Chondrocyte (in vitro differentiated cells): ENCODE data around the gene MIEN1. TPM values are rescaled to one million over a fixed set of nuclear protein-coding genes. Genes with fewer than 3 reads are reported as not detected.

Experiments used
- DNase-seq: peaks from one replicate; pipeline ENCODE4 v3.0.0; 2021; ENCODE audit warnings: mixed read lengths, low spot score
- H3K27ac Mint-ChIP-seq: one replicate; pipeline ENCODE4 v1.8.0; 2021; ENCODE audit warnings: mild to moderate bottlenecking, moderate library complexity, mixed read lengths; ENCODE audit not compliant: unreplicated experiment
- H3K27me3 Mint-ChIP-seq: 2 replicates; pipeline ENCODE4 v1.8.0; 2021; ENCODE audit warnings: low read depth, mixed read lengths
- H3K36me3 Mint-ChIP-seq: 2 replicates; pipeline ENCODE4 v1.8.0; 2021; ENCODE audit warnings: low read depth, mixed read lengths
- H3K4me1 Mint-ChIP-seq: 2 replicates; pipeline ENCODE4 v1.8.0; 2021; ENCODE audit warnings: low read depth, mild to moderate bottlenecking, mixed read lengths
- H3K4me3 Mint-ChIP-seq: one replicate; pipeline ENCODE4 v1.8.0; 2021; ENCODE audit warnings: mild to moderate bottlenecking, moderate library complexity, mixed read lengths; ENCODE audit not compliant: unreplicated experiment
- H3K9me3 Mint-ChIP-seq: 2 replicates; pipeline ENCODE4 v1.8.0; 2021; ENCODE audit warnings: low read depth, mixed read lengths
- CTCF ChIP-seq: fragments of 200-600 bp; sonication (generic); IDR thresholded peaks from 2 replicates; pipeline ENCODE4 v1.5.0; 2021; ENCODE audit warnings: antibody characterized with exemption, mild to moderate bottlenecking, moderate library complexity
- total RNA-seq: library from RNA; stranded (reverse); gene quantifications from 3 replicates; pipeline ENCODE4 v1.2.1, GENCODE V29; 2021

MIEN1 gene
- total RNA-seq, 1 donor from 2014 or later: 46.5 TPM

GRCh38 chr17:39754958-39755553, 24.7 kb upstream of the MIEN1 start:
- no peak for TF ChIP-seq CTCF
- Mint-ChIP-seq H3K27me3 (peaks cover 14% of the 10 kb centered on the region), H3K36me3 (no peaks in the 10 kb centered on the region), H3K27ac (peak overlapping the region; percentile 83), H3K9me3 (no peaks in the 10 kb centered on the region), H3K4me3 (peak overlapping the region; percentile 54), H3K4me1 (peaks cover 31% of the 10 kb centered on the region)
- no peak for DNase-seq

DNA sequence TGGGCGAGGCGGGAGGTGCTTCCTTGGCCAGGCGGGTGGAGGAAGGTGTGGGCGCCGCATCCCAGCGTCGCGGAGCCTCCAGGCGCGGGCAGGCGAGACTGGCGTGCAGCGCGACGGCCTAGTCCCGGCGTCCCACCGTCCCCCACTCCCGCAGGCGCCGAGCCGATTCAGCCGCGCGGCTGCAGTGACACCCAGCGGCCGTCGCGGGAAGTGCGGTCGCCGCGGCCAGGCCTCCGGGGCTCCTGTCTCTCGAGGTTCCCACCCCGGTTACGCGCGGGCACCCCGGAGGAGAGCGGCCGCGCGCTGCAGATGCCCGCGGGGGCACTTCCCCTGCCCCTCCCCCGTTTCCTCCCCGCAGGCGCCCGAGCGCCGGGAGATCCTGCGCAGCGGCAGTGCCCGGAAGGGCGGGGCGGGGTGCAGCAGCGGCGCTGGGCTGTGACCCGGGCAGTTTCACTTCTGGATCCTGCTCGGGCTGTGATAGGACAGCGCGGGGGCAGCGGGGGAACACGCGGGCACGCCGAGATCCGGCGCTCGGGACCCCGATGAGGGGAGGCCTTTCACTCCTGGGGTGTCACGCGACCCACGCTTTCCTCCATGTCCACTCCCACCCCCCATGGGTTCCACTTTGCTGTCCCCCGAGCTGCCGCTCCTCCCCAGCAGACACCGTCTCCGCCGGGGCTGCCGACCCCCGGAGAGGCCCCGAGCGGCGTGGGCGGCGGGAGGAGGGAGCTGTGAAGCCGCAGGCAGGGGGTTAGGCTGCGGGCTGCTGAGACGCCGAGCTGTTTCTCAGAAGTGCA, 24.0 kb upstream of the MIEN1 start:
- Mint-ChIP-seq H3K36me3 (no peaks in the 10 kb centered on the region), H3K27me3 (peaks cover 10% of the 10 kb centered on the region), H3K4me1 (peaks cover 33% of the 10 kb centered on the region), H3K9me3 (no peaks in the 10 kb centered on the region), H3K27ac (no peak overlapping the region), H3K4me3 (peak overlapping the region; percentile 49)
- TF ChIP-seq CTCF: peak; percentile 100
- peak; percentile 92 for DNase-seq

- Mint-ChIP-seq H3K27ac (peak overlapping the region; percentile 41), H3K9me3 (no peaks in the 10 kb centered on the region), H3K4me3 (peak overlapping the region; percentile 66), H3K27me3 (peaks cover 3% of the 10 kb centered on the region), H3K4me1 (peaks cover 33% of the 10 kb centered on the region), H3K36me3 (no peaks in the 10 kb centered on the region)
- DNase-seq: no peak
- TF ChIP-seq CTCF: no peak
Measured at GRCh38 chr17:39753514-39754160, 23.3 kb upstream of the MIEN1 start.

- Mint-ChIP-seq H3K9me3 (no peaks in the 10 kb centered on the region), H3K27ac (no peak overlapping the region), H3K27me3 (no peaks in the 10 kb centered on the region), H3K36me3 (no peaks in the 10 kb centered on the region), H3K4me3 (peak overlapping the region; percentile 57), H3K4me1 (peaks cover 30% of the 10 kb centered on the region)
- TF ChIP-seq CTCF: no peak
- no peak for DNase-seq
Measured at GRCh38 chr17:39752241-39752881, 22.0 kb upstream of the MIEN1 start.

DNA sequence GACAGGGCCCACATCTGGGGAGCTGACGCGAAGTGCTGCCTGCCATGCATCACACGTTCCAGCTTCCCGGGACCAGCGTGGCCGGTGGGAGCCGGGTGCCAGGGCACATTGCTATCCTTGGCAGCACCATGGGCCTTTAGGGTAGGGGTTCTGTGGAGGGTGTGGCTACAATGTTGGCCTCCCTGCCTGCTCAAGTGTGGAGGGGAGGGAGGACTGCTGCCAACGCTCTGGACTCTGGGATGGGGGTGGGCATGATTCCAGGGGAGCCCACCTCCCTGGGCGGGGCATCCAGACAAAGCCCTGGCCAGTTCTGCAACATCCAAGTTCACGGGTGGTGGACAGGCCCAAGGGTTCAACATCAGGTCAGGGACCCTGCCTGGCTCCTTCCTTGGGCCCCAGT, 21.3 kb upstream of the MIEN1 start:
- no peak overlapping the region for H3K27ac Mint-ChIP-seq
- no peaks in the 10 kb centered on the region for H3K9me3 Mint-ChIP-seq
- no peaks in the 10 kb centered on the region for H3K27me3 Mint-ChIP-seq
- H3K4me1 Mint-ChIP-seq: peaks cover 30% of the 10 kb centered on the region
- no peak overlapping the region for H3K4me3 Mint-ChIP-seq
- DNase-seq: no peak
- H3K36me3 Mint-ChIP-seq: no peaks in the 10 kb centered on the region
- no peak for TF ChIP-seq CTCF
